Measurements from ENCODE around the gene FCER1A.
"Not testable (repeated sequence)": the region's sequence is repeated elsewhere in the genome, so short reads cannot be mapped to it uniquely, and the experiment has no call there.

Gene FCER1A

DNA sequence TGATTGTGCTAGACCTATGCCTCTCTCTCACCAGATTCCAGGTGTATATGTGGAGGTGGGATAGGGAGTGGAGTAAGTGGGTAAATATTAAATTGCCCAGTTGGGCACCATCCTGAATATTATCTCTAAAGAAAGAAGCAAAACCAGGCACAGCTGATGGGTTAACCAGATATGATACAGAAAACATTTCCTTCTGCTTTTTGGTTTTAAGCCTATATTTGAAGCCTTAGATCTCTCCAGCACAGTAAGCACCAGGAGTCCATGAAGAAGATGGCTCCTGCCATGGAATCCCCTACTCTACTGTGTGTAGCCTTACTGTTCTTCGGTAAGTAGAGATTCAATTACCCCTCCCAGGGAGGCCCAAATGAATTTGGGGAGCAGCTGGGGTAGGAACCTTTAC is at the start of gene FCER1A:
TSS of gene FCER1A (plus strand) at position 242 of the 400 bp plus-strand sequence. CDS start at position 271, 29 bp downstream.
- no peak for DNase-seq

DNA sequence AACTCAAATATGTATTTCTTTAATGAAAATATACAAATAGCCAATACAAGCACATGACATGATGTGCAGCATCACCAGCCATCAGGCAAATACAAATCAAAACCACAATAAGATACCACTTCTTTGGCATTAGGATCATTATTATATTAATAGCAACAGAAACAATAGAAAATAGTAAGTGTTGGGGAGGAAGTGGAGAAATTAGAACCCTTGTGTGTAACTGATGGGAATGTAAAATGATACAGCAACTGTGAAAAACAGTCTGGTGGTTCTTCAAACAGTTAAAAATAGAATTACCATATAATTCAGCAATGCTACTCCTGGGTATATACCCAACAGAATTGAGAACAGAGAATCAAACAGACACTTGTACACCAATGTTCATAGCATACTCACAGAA is 40.8 kb upstream of the FCER1A start:
- no peak for DNase-seq

DNA sequence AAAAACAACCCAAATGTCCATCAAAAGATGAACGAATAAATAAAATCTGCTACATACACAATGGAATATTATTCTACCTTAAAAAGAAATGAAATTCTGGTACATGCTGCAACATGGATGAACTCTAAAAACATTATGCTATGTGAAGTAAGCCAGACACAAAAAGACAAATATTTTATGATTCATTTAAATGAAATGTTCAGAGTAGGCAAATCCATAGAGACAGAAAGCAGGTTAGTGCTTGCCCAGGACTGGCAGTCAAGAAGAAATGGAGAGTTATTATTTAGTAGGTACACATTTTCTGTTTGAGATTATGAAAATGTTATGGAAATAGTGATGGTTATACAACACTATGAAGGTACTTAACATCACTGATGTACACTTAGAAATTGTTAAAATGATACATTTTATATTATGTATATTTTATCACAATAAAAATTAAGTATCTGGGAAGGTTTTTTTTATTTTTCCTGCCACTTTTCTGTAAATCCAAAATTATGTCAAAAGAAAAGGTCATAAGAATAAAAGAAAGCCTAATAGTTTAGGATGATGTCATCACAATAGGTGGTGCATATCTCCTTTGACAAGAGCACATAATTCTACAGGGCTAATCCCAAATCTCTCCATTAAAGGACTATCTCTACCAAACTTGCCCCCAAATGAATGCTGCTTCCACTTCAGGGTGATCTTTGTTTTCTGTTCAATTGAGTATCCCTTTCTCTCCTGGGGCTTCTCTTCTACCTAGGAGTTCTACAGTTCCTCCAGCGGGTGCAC is 40.2 kb upstream of the FCER1A start:
- DNase-seq: no peak

DNA sequence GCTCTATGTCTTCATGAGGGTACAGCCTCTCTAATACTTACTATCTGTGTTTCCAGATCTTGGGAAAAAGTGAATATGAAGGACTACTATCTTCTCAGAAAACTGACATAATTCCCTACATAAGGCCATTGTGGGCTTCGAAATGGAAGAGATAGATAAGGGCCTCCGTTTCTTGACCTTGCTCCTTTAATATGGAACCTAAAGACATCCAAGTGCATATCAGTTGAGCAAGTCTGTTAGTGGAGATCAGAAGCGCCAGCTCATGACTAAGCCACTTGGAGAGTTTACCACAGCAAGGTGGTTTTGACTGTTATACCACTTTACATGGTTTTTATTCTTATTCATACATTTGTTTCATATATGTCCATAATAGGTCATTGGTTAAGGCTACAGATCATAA is 35.3 kb upstream of the FCER1A start:
- no peak for DNase-seq

DNA sequence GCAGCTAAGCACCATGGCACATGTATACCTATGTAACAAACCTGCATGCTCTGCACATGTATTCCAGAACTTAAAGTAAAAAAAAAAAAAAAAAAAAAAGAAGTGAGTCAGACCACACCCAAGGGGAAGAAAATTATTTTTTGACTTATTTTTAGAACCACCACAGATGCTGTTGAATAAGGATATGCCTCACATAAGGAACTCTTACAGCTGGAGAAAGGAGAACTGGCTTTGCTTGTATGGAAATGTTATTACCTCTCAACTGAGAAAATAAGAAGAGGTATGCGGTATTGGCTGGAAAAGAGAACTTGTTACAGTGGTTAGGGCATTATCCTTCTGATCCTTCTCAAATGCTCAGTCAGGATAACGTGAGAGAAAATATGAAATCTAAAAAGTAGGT is 27.5 kb upstream of the FCER1A start:
- no peak for DNase-seq

DNA sequence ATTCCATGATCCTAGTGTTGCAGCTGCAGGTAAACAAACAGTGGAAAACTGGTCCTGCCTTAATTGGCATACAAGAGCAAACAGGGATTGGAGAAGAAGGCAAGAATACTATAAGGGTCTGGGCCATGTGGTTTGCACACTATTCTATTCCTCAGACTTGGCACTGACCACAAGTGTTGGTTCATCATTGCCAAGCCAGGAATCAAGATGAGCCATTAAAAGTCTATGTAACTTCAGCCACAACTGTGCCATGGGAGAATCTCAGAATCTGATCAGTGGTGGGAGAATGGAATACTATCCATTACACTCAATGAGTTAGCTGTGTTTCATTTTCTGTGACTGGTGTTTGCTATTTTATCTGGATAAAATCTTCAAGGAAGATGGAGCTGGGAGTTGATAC is 26.2 kb upstream of the FCER1A start:
- DNase-seq: no peak

DNA sequence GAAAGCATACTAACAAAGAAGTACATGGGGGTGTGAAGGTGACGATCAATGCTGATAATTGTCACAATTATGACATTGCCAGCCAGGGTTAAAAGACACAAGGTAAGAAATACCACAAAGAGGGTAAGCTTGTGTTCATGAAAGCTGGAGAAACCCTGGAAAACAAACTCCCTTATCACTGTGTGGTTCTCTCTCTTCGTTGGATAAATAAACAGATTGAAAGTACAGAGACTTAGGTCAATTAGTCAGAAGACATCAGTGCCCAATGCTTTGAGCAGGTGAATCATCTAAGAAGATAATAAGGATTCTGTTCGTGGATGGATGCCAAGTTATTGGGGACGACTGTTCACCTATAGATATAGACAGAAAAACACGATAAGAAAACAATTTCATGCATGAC is 22.4 kb upstream of the FCER1A start:
- DNase-seq: no peak

DNA sequence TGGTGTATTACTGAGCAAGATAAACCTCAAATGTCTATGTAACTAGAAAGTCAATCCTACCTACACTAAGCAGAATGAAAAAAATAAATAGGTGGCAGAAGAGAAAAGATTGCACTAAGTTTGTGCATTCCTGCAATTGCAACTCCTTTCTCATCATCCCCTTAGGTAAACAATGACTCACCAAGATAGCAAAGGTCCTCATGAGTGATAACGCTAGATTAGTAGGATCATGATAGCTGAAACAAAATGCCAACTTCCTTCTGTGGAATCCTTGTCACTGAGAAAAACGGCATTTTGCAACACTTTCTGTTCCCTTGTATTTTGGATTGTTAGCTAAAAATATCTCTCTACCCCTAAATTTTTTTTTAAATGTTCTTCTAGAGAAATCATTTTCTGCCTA is 20.0 kb upstream of the FCER1A start:
- DNase-seq: no peak

DNA sequence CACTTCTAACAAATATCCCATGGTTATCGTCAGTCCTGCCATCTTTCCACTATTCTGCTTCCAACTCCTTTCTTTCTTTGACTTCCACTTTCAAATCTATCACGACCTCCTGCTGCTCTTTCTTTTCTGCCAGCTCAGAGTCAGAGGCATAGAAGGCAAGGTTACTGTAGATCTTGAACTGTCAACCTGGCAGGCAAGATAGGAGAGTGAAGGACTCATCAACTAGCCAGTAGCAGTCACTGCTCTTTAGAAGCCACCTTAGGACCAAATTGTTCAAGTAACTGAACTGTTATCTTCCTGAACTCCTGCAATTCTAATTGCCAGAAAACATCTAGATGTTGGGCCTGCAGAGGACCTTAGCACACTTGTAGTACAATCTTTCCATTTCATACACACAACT is 13.1 kb upstream of the FCER1A start:
- DNase-seq: no peak

DNA sequence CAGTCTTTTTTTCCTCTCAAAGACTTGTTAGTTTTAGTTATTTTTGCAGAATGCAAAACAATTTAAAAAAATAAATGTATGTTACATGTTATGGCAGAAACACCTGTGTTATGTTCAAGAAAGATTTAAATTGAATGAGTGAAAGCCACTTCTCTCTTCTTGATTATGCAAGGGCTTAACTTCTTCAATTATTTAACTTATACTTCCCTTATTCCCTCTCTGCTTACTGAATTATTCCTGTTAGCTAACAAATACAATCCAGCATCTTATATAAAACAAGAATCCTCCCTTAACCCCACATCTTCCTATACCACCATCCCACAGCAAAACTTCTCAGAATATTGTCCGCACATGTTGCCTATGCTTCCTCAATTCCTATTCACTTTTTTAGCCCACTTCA is 10.7 kb upstream of the FCER1A start:
- DNase-seq: no peak

DNA sequence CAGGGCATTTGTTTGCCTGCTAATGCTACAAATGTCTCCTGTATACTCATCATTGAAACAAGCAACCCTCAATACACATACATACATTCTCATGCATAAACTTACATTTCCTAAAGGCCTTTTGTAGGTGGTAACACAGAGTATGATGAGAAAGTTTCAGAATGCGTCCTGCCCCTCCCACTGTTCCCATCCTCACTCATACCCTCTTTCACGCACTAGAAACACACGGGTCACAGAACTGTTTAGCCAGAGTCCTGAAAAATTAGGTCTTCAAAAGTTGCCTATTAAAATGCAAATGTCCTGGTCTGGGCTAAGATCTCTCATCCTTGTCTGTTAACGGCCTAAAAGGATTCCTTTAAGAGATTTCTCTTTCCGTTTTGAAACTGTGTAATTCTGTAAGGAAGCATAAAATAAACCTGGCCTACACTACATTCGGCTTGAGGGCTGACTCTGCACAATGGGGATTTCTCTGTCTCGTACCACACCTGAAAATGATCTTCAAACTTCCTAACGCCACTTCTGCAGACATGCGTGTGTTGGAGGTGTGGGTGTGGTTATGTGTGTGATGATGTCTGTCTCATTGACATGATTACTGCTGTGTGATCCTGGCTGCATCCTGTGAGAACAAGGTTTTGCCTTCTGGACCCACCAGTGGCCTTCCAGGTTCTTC is 5.3 kb upstream of the FCER1A start:
- no peak for DNase-seq

DNA sequence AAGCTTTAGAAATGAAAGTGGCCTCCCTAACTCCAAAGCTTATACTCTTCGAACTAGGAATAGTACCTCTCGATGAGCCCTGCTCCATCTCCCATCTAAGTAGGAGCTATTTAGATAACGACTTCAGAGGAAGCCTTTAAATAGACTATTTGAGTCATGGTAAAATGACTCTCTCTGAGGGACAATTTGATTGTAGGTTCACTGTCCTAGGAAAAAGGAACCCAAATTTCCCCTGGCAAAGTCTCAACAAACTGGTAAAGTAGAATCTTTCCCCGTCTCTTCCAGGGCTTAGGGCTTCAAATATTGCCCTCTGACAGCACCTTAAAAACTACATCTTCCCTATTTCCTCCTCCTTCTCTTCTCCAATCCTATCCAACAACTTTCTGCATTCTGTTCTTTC is 2.0 kb upstream of the FCER1A start:
- DNase-seq: no peak

DNA sequence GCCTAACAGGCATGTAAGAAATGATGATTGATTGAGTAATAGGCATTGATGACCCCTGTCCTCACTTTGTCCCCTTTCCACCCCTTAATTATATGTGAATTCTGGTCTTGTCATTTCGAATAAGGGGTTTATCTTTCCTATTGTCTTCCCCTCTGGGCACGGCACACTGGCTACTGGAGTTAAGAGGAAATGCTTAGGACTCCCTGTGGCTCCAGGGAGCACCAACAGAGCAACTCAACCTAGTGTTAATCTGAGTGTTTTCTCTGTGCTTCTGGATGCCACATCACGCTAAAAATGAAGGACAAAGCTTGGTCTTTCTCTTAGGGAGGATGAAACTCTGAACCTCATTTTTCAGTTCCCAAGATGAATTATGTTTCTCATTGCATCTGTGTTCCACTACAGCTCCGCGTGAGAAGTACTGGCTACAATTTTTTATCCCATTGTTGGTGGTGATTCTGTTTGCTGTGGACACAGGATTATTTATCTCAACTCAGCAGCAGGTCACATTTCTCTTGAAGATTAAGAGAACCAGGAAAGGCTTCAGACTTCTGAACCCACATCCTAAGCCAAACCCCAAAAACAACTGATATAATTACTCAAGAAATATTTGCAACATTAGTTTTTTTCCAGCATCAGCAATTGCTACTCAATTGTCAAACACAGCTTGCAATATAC is 5.3 kb downstream of the FCER1A start:
- no peak for DNase-seq

DNA sequence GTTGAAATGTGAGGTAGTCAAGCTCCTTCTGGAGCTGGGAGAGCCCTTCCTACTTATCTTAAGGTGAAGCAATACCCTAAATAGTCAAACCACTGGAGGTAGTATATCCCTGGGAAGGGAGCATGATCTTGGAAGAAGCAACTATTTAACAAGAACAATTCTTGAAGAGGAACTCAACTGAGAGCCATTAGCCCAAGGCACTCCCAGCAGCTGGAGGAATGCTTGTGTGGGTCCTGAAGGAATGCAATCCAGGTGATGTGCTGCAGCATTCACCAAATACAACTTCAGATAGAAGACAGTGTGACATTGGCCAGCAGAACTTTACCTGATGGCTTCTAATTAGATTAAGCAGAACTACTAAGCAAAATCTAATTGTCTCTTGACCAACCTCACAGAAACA is 9.5 kb downstream of the FCER1A start:
- no peak for DNase-seq

DNA sequence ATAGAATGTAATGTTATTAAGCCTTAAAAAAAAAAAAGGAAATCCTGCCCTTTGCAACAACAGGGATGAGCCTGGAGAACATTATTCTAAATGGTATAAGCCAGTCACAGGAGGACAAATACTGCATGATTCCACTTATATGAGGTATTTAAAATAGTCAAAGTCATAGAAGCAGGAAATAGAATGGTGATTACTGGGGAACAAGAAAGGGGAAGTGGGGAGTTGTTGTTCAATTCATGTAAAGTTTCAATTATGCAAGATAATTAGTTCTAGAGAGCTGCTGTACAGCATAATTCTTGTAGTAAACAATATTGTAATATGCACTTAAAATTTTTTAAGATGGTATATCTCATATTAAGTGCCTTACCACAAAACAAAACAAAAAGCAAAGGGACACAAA is 13.2 kb downstream of the FCER1A start:
- no peak for DNase-seq

DNA sequence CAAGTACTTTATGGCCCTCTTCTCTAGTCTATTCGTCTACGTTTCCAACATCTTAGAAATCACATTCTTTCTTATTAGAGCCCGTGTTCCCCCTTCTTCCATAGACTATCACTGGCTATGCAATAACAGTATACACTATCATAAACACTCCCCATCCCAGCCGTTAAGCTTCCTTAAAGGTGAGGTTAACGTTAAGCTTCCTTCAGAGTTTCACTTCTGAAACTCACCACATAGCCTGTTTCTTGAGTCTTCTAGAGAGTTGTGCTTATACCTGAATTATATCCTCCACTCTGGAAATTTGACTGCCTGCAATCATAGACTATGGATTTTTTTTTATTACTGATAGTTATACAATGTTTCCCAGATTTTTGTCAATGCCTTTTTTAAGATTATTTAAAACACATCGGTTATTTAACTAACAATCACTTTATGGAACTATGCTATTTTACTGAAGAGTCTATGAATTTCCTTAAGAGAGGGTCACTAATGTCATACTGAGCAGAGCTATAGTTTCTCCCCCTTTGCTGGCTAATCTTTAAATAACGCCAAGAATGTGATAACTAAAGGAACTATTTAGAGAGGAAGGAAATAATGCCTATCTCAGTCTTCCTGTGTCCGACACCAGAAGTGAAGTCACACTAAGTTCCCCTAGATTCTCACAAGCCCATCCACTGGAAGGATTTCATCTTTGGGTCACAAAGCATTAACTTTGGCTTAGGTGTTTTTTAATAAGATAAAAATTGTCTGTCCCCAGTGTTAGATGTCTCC is 16.8 kb downstream of the FCER1A start:
- DNase-seq: no peak

DNA sequence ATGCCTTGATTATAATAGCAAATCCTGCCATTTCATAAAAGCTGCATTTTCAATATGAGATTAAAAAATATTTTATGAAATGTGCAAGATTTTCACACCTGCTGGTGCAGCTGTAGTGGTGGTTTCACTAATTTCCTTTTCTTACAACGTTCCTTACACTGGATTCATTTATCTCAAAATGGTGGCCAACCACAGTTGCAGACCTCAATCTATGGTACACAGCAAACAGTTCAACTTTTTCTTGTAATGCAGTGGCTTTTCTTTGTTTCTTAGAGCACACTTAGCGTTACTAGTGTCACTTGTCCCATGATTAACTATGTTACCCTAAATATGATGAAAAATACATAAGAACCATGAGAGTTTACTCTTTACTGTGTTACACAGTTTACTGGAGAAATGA is 32.7 kb downstream of the FCER1A start:
- no peak for DNase-seq

DNA sequence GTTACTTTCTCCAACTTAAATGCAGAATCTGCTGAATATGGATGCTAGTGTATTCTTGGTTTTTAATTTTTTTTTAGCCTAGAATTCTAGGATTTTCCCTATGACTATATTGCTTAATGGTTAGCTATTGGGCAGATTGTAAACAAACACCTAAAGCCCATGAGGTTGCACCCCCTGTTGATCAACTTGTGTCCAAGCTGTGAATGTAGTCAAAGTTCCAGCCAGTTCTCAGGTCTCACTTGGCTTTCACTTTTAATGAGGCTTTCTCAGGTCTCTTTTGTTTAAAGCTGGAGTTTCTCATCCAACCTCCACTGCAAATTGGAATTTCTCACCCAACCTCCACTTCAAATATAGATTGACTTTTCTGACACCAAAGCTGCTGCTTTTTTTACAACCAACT is 35.9 kb downstream of the FCER1A start:
- DNase-seq: no peak

DNA sequence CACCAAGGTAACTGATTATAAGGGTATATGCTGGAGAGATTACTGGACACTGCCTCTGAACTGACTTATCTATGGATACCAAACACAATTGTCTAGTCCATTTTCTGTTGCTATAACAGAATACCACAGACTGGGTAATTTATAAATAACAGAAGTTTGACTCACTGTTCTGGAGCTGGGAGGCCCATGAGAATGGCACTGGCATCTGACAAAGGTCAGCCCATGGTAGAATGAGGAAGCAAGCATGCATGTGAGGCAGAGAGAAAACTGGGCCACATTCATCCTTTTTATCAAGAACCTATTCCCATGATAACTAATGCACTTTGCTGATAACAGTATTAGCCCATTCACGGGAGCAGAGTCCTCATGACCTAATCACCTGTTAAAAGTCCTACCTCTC is 37.4 kb downstream of the FCER1A start:
- no peak for DNase-seq

DNA sequence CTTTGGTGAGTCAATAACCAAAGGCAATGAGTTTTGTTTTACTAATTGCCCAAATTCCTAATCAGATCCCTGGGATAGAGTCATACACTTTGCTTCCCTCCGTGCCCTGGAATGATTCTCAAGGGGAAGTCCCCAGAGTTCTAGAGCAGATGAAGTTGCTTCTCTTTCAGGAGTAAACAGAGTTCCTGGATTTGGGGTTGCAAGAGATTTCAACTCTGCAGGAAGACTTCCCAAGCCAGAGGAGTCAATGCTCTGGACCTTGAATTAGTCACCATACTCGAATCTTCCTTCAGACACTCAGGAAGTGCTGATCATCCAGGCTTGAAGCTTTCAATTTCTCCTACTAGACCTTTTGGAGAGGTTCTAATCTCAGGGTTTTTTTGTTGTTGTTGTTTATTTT is 39.6 kb downstream of the FCER1A start:
- no peak for DNase-seq

DNA sequence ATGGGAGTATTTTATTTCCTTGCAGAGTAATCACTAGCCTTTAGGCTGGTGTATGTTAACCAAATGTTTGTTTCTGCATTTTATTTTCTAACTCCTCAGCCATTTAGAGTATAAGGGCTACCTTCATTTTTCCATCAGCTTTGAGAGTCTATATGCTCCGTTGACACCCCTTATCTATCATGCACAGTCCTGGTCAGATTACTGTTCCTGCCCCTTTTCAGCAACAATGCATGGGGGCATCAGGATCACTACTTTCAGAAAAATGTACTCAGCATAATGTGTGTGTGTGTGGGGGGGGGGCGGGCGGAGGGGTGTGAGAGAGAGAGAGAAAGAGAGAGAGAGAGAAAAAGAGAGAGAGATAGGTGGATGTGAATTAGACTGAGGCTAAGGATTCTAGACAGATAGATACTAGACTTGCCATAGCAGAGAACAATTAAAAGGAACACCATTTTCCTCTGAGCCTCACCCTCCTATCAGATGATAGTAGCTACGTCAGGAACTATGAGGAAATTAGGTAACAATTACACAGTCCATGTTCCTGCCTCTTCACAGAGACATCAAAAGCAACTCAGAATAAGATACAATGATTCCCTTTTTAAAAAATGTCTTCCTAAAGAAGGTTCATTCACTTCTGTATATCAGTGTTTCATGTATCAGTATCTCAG is 40.8 kb downstream of the FCER1A start:
- no peak for DNase-seq

DNA sequence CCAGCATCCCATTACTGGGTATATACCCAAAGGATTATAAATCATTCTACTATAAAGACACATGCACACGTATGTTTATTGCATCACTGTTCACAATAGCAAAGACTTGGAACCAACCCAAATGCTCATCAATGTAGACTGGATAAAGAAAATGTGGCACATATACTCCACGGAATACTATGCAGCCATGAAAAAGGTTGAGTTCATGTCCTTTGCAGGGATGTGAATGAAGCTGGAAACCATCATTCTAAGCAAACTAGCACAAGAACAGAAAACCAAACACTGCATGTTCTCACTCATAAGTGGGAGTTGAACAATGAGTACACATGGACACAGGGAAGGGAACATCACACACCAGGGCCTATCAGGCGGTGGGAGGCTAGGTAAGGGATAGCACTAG is 47.2 kb downstream of the FCER1A start:
- DNase-seq: not testable (repeated sequence)

DNA sequence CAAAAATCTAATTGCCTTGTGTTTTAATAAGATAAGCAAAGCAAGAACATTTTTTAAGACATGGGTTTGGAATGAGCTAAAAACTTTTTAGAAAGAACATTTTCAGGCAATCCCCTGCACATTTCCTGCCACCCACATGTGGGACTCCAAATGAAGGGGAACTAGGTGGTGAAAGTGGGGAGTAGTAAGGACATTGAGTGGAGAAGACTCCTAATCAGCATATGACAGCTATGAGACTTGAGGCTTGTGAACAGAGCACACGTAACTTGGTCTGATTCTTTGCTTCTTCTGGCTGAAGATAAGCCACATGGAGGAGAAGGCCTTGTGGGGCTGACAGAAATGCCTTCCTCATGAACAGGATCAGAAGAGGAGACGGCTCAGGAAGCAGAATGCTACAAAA is 50.3 kb downstream of the FCER1A start:
- no peak for DNase-seq
